Activated CD8-positive, alpha-beta T cell treated with anti-CD3 and anti-CD28 coated beads for 36 hours (primary cell): ENCODE measurements around the gene PDE9A. TPM values are rescaled to one million over a fixed set of nuclear protein-coding genes. Genes with fewer than 3 reads are reported as not detected.
"Not testable (repeated sequence)": the region's sequence is repeated elsewhere in the genome, so short reads cannot be mapped to it uniquely, and the experiment has no call there.

Experiments
- ATAC-seq: fragments of 200-7000 bp; cut with Tn5 transposase; one replicate; pipeline ENCODE4 v1.10.0; 2021; ENCODE audit warnings: mild to moderate bottlenecking, moderate library complexity
- CTCF ChIA-PET: fragments of 350-600 bp; sonication (Branson Sonifier 250); formaldehyde crosslinking; loops from one replicate; lab custom pipeline; 2021; ENCODE audit warnings: antibody characterized with exemption; lab: Charles Lee
- POLR2A ChIA-PET: fragments of 350-600 bp; sonication (Branson Sonifier 250); formaldehyde crosslinking; loops from one replicate; lab custom pipeline; 2021; ENCODE audit warnings: antibody characterized with exemption; lab: Charles Lee
- DNase-seq: peaks from one replicate; pipeline ENCODE4 v3.0.0-alpha.2; 2020
- H3K27ac Mint-ChIP-seq: one replicate; pipeline ENCODE4 v1.8.0; 2021; ENCODE audit warnings: mild to moderate bottlenecking, mixed read lengths
- H3K27me3 Mint-ChIP-seq: one replicate; pipeline ENCODE4 v1.8.0; 2021; ENCODE audit warnings: mixed read lengths
- H3K36me3 Mint-ChIP-seq: one replicate; pipeline ENCODE4 v1.8.0; 2021; ENCODE audit warnings: low read depth, mixed read lengths
- H3K4me1 Mint-ChIP-seq: one replicate; pipeline ENCODE4 v1.8.0; 2021; ENCODE audit warnings: low read depth, mixed read lengths
- H3K4me3 Mint-ChIP-seq: one replicate; pipeline ENCODE4 v1.8.0; 2021; ENCODE audit warnings: mild to moderate bottlenecking, moderate library complexity, mixed read lengths
- H3K9me3 Mint-ChIP-seq: one replicate; pipeline ENCODE4 v1.8.0; 2021; ENCODE audit warnings: mixed read lengths
- intact Hi-C: fragments of 100-400 bp; cut with micrococcal nuclease; formaldehyde crosslinking; loops from one replicate; pipeline ENCODE4 v1.10.0; 2022
- total RNA-seq, 2 experiments: library from RNA; stranded (reverse); gene quantifications; one replicate each; pipeline ENCODE4 v1.2.3, GENCODE V29; 2021
- TF ChIP-seq, protein P1 (sequence below): fragments of 200-600 bp; IDR thresholded peaks from one replicate; pipeline ENCODE4 v1.8.0; 2022; ENCODE audit warnings: antibody characterized with exemption, mild to moderate bottlenecking

The PDE9A gene
- total RNA-seq, 2 experiments from 2014 or later, result 11.1 to 11.5 TPM

- TF ChIP-seq, protein P1, sequence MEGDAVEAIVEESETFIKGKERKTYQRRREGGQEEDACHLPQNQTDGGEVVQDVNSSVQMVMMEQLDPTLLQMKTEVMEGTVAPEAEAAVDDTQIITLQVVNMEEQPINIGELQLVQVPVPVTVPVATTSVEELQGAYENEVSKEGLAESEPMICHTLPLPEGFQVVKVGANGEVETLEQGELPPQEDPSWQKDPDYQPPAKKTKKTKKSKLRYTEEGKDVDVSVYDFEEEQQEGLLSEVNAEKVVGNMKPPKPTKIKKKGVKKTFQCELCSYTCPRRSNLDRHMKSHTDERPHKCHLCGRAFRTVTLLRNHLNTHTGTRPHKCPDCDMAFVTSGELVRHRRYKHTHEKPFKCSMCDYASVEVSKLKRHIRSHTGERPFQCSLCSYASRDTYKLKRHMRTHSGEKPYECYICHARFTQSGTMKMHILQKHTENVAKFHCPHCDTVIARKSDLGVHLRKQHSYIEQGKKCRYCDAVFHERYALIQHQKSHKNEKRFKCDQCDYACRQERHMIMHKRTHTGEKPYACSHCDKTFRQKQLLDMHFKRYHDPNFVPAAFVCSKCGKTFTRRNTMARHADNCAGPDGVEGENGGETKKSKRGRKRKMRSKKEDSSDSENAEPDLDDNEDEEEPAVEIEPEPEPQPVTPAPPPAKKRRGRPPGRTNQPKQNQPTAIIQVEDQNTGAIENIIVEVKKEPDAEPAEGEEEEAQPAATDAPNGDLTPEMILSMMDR, result no peak
- ChIA-PET POLR2A (no interaction called here), CTCF (interaction anchor here (1.2 kb wide), 1 partner anchor 22 kb away, joined by 6 read pairs; no protein-coding TSS in a partner anchor)
- Mint-ChIP-seq H3K27ac (no peak overlapping the region), H3K4me1 (peaks cover 5% of the 10 kb centered on the region), H3K9me3 (peaks cover 2% of the 10 kb centered on the region), H3K27me3 (no peaks in the 10 kb centered on the region), H3K4me3 (no peak overlapping the region), H3K36me3 (no peaks in the 10 kb centered on the region)
- ATAC-seq (peak; percentile 86), DNase-seq (peak; percentile 80)
- intact Hi-C loops, result no loop called here
Measured at GRCh38 chr21:42614811-42615351, 38.5 kb upstream of the PDE9A start.

- H3K4me3 Mint-ChIP-seq, H3K9me3 Mint-ChIP-seq, H3K4me1 Mint-ChIP-seq, ATAC-seq, DNase-seq, POLR2A ChIA-PET, H3K27ac Mint-ChIP-seq, intact Hi-C loops, H3K27me3 Mint-ChIP-seq, H3K36me3 Mint-ChIP-seq: not testable (repeated sequence)
- CTCF ChIA-PET, result interaction anchor here (1.2 kb wide), 1 partner anchor 22 kb away, joined by 6 read pairs; no protein-coding TSS in a partner anchor
Measured at GRCh38 chr21:42615377-42615776, 38.0 kb upstream of the PDE9A start.

- no peak for ATAC-seq
- H3K4me1 Mint-ChIP-seq, result no peaks in the 10 kb centered on the region
- TF ChIP-seq, protein P1, result no peak
- ChIA-PET POLR2A (no interaction called here), CTCF (interaction anchor here (1.3 kb wide), 1 partner anchor 23 kb away, joined by 4 read pairs; no protein-coding TSS in a partner anchor)
- no peak for DNase-seq
- no peaks in the 10 kb centered on the region for H3K27me3 Mint-ChIP-seq
- H3K36me3 Mint-ChIP-seq, result no peaks in the 10 kb centered on the region
- intact Hi-C loops, result no loop called here
- H3K27ac Mint-ChIP-seq, result no peak overlapping the region
- H3K9me3 Mint-ChIP-seq, result no peaks in the 10 kb centered on the region
- H3K4me3 Mint-ChIP-seq, result no peak overlapping the region
Measured at GRCh38 chr21:42615924-42616323, 37.5 kb upstream of the PDE9A start.

GRCh38 chr21:42616446-42616845 lies 37.0 kb upstream of the PDE9A start:
- intact Hi-C loops, result no loop called here
- DNase-seq (peak; percentile 46), ATAC-seq (peak; percentile 6)
- no peaks in the 10 kb centered on the region for H3K4me1 Mint-ChIP-seq
- POLR2A ChIA-PET, result no interaction called here
- TF ChIP-seq, protein P1, result no peak
- no peaks in the 10 kb centered on the region for H3K27me3 Mint-ChIP-seq
- no peak overlapping the region for H3K27ac Mint-ChIP-seq
- no peaks in the 10 kb centered on the region for H3K36me3 Mint-ChIP-seq
- H3K9me3 Mint-ChIP-seq, result no peaks in the 10 kb centered on the region
- CTCF ChIA-PET, result interaction anchor here (1.3 kb wide), 1 partner anchor 24 kb away, joined by 4 read pairs; no protein-coding TSS in a partner anchor
- no peak overlapping the region for H3K4me3 Mint-ChIP-seq

DNA sequence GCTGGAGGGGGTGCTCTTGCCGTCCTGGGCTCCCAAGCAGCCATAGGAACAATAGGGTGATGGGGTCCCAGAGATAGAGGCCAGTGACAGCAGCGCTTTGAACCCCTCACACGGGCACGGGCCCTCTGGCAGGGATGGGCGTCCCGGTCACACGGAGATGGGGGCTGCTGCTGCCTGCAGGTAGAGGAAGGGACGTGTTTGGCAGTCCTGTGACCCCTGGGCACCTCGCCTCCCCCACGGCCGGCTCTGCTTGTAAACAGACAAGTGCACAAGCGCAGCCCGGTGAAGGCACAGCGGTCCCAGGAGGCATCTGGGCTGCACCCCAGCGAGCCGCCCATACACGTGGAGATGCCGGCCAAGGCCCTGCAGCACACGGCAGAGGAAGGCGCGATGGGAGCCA lies 36.5 kb upstream of the PDE9A start:
- no peak overlapping the region for H3K27ac Mint-ChIP-seq
- CTCF ChIA-PET, result interaction anchor here (1.3 to 1.6 kb wide), 2 partner anchors 9 to 24 kb away, joined by 4 read pairs; no protein-coding TSS in a partner anchor
- no peak overlapping the region for H3K4me3 Mint-ChIP-seq
- DNase-seq (no peak), ATAC-seq (no peak)
- intact Hi-C loops, result no loop called here
- H3K27me3 Mint-ChIP-seq, result no peaks in the 10 kb centered on the region
- no peaks in the 10 kb centered on the region for H3K36me3 Mint-ChIP-seq
- POLR2A ChIA-PET, result no interaction called here
- H3K4me1 Mint-ChIP-seq, result no peaks in the 10 kb centered on the region
- no peaks in the 10 kb centered on the region for H3K9me3 Mint-ChIP-seq
- TF ChIP-seq, protein P1, result no peak
